HEK293 (cell line): Measurements from ENCODE around the gene WDR13.

Experiments used
- SALL2 ChIP-seq: fragments of 450-650 bp; formaldehyde crosslinking; IDR thresholded peaks from 2 replicates; pipeline ENCODE4 v1.5.0; 2017; ENCODE audit warnings: missing biosample characterization, mild to moderate bottlenecking, missing genetic modification characterization, borderline replicate concordance
- TCF7L2 ChIP-seq: IDR thresholded peaks from 2 replicates; pipeline ENCODE4 v1.6.1; 2011; ENCODE audit warnings: low read depth, mild to moderate bottlenecking, inconsistent platforms, low read length, moderate library complexity, borderline replicate concordance
- YY1 ChIP-seq: fragments of 450-650 bp; formaldehyde crosslinking; IDR thresholded peaks from 2 replicates; pipeline ENCODE4 v1.5.1; 2018; ENCODE audit warnings: missing biosample characterization, missing genetic modification characterization
- ZEB2 ChIP-seq: fragments of 450-650 bp; formaldehyde crosslinking; IDR thresholded peaks from 2 replicates; pipeline ENCODE4 v1.5.1; 2016; ENCODE audit warnings: missing biosample characterization, missing genetic modification characterization
- ZNF10 ChIP-seq: fragments of 450-650 bp; formaldehyde crosslinking; IDR thresholded peaks from 2 replicates; pipeline ENCODE4 v1.5.1; 2017; ENCODE audit warnings: missing biosample characterization, missing genetic modification characterization
- ZNF184 ChIP-seq: fragments of 450-650 bp; IDR thresholded peaks from 2 replicates; pipeline ENCODE4 v1.5.1; 2018; ENCODE audit warnings: missing biosample characterization, mild to moderate bottlenecking, missing genetic modification characterization
- ZNF2 ChIP-seq: fragments of 450-650 bp; formaldehyde crosslinking; IDR thresholded peaks from 2 replicates; pipeline ENCODE4 v1.5.1; 2016; ENCODE audit warnings: missing biosample characterization, missing genetic modification characterization
- ZNF48 ChIP-seq: fragments of 450-650 bp; formaldehyde crosslinking; IDR thresholded peaks from 2 replicates; pipeline ENCODE4 v1.5.1; 2016; ENCODE audit warnings: missing biosample characterization, missing genetic modification characterization
- ZNF626 ChIP-seq: fragments of 450-650 bp; sonication (Bioruptor Pico); formaldehyde crosslinking; IDR thresholded peaks from 2 replicates; pipeline ENCODE4 v1.5.1; 2018; ENCODE audit warnings: missing biosample characterization, missing genetic modification characterization, inconsistent platforms
- ZNF629 ChIP-seq: fragments of 450-650 bp; formaldehyde crosslinking; IDR thresholded peaks from 2 replicates; pipeline ENCODE4 v1.5.1; 2017; ENCODE audit warnings: missing biosample characterization, missing genetic modification characterization
- ZNF654 ChIP-seq: fragments of 450-650 bp; formaldehyde crosslinking; IDR thresholded peaks from 2 replicates; pipeline ENCODE4 v1.5.1; 2016; ENCODE audit warnings: low read depth, missing biosample characterization, missing genetic modification characterization
- ZNF707 ChIP-seq: fragments of 450-650 bp; formaldehyde crosslinking; IDR thresholded peaks from 2 replicates; pipeline ENCODE4 v1.5.1; 2016; ENCODE audit warnings: missing biosample characterization, missing genetic modification characterization
- ZSCAN30 ChIP-seq: fragments of 450-650 bp; IDR thresholded peaks from 2 replicates; pipeline ENCODE4 v1.5.1; 2018; ENCODE audit warnings: missing biosample characterization, mild to moderate bottlenecking, missing genetic modification characterization, moderate library complexity
- TF ChIP-seq, protein P1 (sequence below): fragments of 450-650 bp; formaldehyde crosslinking; IDR thresholded peaks from 2 replicates; pipeline ENCODE4 v1.5.1; 2016; ENCODE audit warnings: missing biosample characterization, missing genetic modification characterization

GRCh38 chrX:48591255-48591791 is 6.0 kb upstream of the WDR13 start:
- TF ChIP-seq, protein P1, sequence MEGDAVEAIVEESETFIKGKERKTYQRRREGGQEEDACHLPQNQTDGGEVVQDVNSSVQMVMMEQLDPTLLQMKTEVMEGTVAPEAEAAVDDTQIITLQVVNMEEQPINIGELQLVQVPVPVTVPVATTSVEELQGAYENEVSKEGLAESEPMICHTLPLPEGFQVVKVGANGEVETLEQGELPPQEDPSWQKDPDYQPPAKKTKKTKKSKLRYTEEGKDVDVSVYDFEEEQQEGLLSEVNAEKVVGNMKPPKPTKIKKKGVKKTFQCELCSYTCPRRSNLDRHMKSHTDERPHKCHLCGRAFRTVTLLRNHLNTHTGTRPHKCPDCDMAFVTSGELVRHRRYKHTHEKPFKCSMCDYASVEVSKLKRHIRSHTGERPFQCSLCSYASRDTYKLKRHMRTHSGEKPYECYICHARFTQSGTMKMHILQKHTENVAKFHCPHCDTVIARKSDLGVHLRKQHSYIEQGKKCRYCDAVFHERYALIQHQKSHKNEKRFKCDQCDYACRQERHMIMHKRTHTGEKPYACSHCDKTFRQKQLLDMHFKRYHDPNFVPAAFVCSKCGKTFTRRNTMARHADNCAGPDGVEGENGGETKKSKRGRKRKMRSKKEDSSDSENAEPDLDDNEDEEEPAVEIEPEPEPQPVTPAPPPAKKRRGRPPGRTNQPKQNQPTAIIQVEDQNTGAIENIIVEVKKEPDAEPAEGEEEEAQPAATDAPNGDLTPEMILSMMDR (tag by site-specific recombination), result no peak
- TF ChIP-seq ZEB2 (tag by site-specific recombination) (no peak), ZNF2 (tag by site-specific recombination) (no peak), SALL2 (tag by site-specific recombination) (no peak), TCF7L2 (no peak), ZNF654 (tag by site-specific recombination) (no peak), YY1 (tag by site-specific recombination) (no peak), ZNF10 (tag by site-specific recombination) (no peak), ZNF626 (tag by site-specific recombination) (no peak), ZSCAN30 (tag by site-specific recombination) (no peak), ZNF629 (no peak), ZNF48 (tag by site-specific recombination) (no peak), ZNF707 (tag by site-specific recombination) (no peak), ZNF184 (tag by site-specific recombination) (no peak)
